ENCODE measurements around the gene NFIC. TPM values are rescaled to one million over a fixed set of nuclear protein-coding genes. Genes with fewer than 3 reads are reported as not detected.

NFIC gene
- total RNA-seq, 1 donor from 2014 or later: 32.9 TPM

DNA sequence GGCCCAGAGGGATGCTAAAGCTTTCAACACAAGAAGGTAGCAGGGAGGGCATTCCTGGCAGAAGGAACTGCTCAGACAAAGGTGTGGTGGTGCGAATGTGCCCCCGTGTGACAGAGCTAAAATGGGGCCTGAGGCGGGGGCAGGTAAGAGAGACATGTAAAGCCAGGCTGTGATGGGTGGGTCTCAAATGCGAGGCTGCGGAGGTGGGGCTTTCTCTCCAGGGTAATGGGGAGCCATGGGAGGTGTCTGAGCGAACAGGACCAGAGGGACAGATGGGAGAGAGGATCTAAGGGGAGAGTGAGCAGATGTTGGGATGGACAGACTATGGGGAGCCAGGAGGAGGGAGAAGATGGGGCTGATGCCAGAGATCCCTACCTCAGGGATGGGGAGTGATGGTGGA is 44.7 kb upstream of the NFIC start:
- Mint-ChIP-seq H3K36me3 (no peaks in the 10 kb centered on the region), H3K4me1 (no peaks in the 10 kb centered on the region), H3K27ac (no peak overlapping the region), H3K4me3 (no peak overlapping the region), H3K9me3 (no peaks in the 10 kb centered on the region), H3K27me3 (ENCODE audit: low read depth) (peaks cover 16% of the 10 kb centered on the region)
- no peak for DNase-seq (ENCODE audit: low spot score in 2 of 2, unreplicated experiment in 2 of 2)
- TF ChIP-seq, protein P1, sequence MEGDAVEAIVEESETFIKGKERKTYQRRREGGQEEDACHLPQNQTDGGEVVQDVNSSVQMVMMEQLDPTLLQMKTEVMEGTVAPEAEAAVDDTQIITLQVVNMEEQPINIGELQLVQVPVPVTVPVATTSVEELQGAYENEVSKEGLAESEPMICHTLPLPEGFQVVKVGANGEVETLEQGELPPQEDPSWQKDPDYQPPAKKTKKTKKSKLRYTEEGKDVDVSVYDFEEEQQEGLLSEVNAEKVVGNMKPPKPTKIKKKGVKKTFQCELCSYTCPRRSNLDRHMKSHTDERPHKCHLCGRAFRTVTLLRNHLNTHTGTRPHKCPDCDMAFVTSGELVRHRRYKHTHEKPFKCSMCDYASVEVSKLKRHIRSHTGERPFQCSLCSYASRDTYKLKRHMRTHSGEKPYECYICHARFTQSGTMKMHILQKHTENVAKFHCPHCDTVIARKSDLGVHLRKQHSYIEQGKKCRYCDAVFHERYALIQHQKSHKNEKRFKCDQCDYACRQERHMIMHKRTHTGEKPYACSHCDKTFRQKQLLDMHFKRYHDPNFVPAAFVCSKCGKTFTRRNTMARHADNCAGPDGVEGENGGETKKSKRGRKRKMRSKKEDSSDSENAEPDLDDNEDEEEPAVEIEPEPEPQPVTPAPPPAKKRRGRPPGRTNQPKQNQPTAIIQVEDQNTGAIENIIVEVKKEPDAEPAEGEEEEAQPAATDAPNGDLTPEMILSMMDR (IDR thresholded peaks at IDR 0.05; ENCODE audit: unreplicated experiment): no peak

DNA sequence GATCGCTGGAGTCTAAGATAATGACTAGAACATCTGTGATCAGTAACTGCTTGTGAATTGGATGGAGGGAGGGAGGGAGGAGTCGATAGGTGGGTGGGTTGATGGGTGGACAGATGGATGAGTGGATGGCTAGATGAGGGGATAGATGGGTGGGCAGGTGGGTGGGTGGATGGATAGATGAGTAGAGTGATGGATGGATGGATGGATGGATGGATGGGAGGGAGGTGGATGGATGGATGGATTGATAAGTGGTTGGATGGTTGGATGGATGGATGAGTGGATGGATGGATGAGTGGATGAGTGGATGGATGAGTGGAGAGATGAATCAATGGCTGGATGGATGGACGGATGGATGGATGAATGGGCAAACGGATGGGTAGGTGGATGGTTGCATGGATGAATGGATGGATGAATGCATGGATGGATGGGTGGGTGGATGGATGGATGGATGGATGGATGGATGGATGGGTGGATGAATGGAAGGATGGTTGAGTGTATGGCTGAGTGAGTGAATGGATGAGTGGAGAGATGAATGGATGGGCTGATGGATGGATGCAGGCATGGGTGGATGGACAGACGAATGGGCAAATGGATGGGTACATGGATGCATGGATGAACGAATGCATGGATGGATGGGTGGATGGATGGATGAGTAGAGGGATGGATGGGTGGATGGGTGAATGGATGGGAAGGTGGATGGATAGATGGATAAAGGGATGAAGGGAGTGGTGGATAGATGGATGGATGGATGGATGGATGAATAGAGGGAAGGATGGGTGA is 44.0 kb upstream of the NFIC start:
- no peak overlapping the region for H3K4me3 Mint-ChIP-seq
- H3K4me1 Mint-ChIP-seq: no peaks in the 10 kb centered on the region
- peaks cover 17% of the 10 kb centered on the region for H3K27me3 Mint-ChIP-seq (ENCODE audit: low read depth)
- H3K9me3 Mint-ChIP-seq: no peaks in the 10 kb centered on the region
- TF ChIP-seq, protein P1 (IDR thresholded peaks at IDR 0.05; ENCODE audit: unreplicated experiment): no peak
- no peak for DNase-seq (ENCODE audit: low spot score in 2 of 2, unreplicated experiment in 2 of 2)
- no peak overlapping the region for H3K27ac Mint-ChIP-seq
- H3K36me3 Mint-ChIP-seq: no peaks in the 10 kb centered on the region

DNA sequence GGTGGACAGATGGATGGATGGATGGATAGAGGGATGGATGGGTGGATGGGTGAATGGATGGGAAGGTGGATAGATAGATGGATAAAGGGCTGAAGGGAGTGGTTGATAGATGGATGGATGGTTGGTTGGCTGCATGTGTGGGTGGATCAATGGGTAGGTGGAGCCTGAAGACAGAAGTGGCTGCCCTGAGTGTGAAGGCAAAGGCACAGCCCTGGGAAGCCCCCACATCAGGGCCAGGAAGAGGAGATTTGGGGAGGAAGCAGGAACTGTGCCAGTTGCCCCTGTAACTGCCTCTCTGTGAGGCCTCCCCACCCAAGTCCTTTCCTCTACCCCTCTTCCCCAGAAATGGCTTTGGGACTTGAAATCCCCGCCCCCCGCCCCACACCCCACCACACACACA is 43.4 kb upstream of the NFIC start:
- Mint-ChIP-seq H3K27ac (no peak overlapping the region), H3K27me3 (ENCODE audit: low read depth) (peaks cover 18% of the 10 kb centered on the region), H3K9me3 (no peaks in the 10 kb centered on the region), H3K36me3 (no peaks in the 10 kb centered on the region), H3K4me1 (no peaks in the 10 kb centered on the region), H3K4me3 (no peak overlapping the region)
- no peak for DNase-seq (ENCODE audit: low spot score in 2 of 2, unreplicated experiment in 2 of 2)
- TF ChIP-seq, protein P1 (IDR thresholded peaks at IDR 0.05; ENCODE audit: unreplicated experiment): no peak

DNA sequence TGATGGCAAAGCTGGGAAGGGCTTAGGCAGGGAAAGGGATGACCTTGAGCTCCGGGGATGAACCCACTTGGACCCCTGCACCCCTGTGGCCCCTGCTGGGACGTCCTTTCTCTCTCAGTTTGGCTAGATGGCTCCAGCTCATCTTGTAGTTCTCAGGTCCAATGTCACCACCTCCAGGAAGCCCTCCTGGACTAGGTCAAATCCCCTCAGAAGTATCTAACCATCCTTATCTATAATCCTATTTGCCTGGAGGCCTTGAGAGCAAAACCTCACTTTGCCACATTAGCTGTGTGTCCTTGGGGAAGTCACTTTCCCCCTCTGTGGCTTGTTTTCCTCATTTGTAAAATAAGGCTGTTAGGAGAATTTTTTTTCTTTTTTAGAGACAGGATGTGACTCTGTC is 42.7 kb upstream of the NFIC start:
- Mint-ChIP-seq H3K4me3 (no peak overlapping the region), H3K27me3 (ENCODE audit: low read depth) (peaks cover 24% of the 10 kb centered on the region), H3K9me3 (no peaks in the 10 kb centered on the region), H3K4me1 (no peaks in the 10 kb centered on the region), H3K27ac (no peak overlapping the region), H3K36me3 (no peaks in the 10 kb centered on the region)
- DNase-seq (ENCODE audit: low spot score in 2 of 2, unreplicated experiment in 2 of 2): no peak
- TF ChIP-seq, protein P1 (IDR thresholded peaks at IDR 0.05; ENCODE audit: unreplicated experiment): no peak

DNA sequence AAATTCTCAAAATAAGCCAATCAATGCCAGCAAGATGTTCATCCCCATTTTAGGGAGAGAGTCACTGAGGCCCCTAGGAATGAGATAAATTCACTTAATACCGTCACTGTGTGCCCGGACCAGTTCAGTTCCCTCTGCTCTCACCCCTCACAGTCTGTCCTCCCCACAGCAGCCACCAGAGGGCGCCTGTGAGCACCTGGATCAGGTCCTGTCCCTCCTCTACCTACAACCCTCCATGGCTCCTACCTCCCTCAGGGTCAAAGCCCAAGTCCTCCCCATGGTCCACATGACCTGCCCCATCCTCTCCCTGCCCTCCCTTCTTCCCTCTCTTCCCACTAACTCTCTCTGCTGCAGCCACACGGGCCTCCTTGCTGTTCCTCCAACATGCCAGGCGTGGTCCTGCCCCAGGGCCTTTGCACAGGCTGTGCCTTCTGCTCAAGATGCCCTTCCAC is 42.0 kb upstream of the NFIC start:
- H3K4me3 Mint-ChIP-seq: no peak overlapping the region
- H3K4me1 Mint-ChIP-seq: no peaks in the 10 kb centered on the region
- DNase-seq (ENCODE audit: low spot score in 2 of 2, unreplicated experiment in 2 of 2): peak in 1 of 2 experiments; percentile 55
- H3K27me3 Mint-ChIP-seq (ENCODE audit: low read depth): peaks cover 26% of the 10 kb centered on the region
- H3K27ac Mint-ChIP-seq: no peak overlapping the region
- H3K9me3 Mint-ChIP-seq: no peaks in the 10 kb centered on the region
- TF ChIP-seq, protein P1 (IDR thresholded peaks at IDR 0.05; ENCODE audit: unreplicated experiment): peak; percentile 49
- no peaks in the 10 kb centered on the region for H3K36me3 Mint-ChIP-seq

Data from mesothelial cell of epicardium (in vitro differentiated cells).